ENCODE measurements around the gene BCAS3. TPM values are rescaled to one million over a fixed set of nuclear protein-coding genes. Genes with fewer than 3 reads are reported as not detected.

BCAS3 gene
- total RNA-seq, 4 donors from 2014 or later = 41.0 to 81.4 (median 45.6) TPM

DNA sequence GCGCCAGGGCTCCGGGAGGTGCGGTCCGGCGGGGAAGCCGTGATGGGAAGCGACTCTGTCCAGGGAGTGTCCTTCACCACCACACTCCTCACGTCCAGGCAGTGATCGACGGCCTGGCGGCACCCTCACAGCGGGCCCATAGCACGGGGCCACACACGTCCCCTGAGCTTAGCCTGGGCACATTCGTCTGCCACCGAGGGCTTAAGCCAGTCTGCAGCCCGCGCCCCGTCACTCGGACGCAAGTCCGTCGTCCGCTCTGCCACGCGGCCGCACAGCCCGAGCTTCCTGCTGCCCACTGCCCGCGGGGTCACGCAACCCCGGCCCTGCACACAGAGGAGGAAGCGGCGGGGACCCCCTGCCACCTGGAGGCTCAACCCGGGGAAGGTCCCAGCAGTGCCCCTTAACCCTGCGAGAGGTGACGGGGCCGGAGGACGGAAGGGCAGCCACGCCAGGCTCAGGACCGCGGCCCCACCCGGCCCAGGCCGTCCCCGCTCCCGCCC is 719.0 kb downstream of the BCAS3 start:
- Histone ChIP-seq H3K36me3 (no peaks in the 10 kb centered on the region), H3K27ac (peak overlapping the region; percentile 67), H3K9me3 (no peaks in the 10 kb centered on the region), H3K27me3 (peaks cover 59% of the 10 kb centered on the region), H3K4me1 (peaks cover 49% of the 10 kb centered on the region), H3K4me3 (peak overlapping the region; percentile 64)
- no peak for DNase-seq (ENCODE audit: low spot score in 2 of 2)
- no peak for TF ChIP-seq POLR2AphosphoS5 (IDR thresholded peaks at IDR 0.05)
- TF ChIP-seq POLR2A (IDR thresholded peaks at IDR 0.05) = no peak
- no peak for TF ChIP-seq EP300 (IDR thresholded peaks at IDR 0.05)
- TF ChIP-seq, protein P1, sequence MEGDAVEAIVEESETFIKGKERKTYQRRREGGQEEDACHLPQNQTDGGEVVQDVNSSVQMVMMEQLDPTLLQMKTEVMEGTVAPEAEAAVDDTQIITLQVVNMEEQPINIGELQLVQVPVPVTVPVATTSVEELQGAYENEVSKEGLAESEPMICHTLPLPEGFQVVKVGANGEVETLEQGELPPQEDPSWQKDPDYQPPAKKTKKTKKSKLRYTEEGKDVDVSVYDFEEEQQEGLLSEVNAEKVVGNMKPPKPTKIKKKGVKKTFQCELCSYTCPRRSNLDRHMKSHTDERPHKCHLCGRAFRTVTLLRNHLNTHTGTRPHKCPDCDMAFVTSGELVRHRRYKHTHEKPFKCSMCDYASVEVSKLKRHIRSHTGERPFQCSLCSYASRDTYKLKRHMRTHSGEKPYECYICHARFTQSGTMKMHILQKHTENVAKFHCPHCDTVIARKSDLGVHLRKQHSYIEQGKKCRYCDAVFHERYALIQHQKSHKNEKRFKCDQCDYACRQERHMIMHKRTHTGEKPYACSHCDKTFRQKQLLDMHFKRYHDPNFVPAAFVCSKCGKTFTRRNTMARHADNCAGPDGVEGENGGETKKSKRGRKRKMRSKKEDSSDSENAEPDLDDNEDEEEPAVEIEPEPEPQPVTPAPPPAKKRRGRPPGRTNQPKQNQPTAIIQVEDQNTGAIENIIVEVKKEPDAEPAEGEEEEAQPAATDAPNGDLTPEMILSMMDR (IDR thresholded peaks at IDR 0.05) = no peak
- 8% methylated on average over 19 of the region's 46 CpGs for WGBS

DNA sequence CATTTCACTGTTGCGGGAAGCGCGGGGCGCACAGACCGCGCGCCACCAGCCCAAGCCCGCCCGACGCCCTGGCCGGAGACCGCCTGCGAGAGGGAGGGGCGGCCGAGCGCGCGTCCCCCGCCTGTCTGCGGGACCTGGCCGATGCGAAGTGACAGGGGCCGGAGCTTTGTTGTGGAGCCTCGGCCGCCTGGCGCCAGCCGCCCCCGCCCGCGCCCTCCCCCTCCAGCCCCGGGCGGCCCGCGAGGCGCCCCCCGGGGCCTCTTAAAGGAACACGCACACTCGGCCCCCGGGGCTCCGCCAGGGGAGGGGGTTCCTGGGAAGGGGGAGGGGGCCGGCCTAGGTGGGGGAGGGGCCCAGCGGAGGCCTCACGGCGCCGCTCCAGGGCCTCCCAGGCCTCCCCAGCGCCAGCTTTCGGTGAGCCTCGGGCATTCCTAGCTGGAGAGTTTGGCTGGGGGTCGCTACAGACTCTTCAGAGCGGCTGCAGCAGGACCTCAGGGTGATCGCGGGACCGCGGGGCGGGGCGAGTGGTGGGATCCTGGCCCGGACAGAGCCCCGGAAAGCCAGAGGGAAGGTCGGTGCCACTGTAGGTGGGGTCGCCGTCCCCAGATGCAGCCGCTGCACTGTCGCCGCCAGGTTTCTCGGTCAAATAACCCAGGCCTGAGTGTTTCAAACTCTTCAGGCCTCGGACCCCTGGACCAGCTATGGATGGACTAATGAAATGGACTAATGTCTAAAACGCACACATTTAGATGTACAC is 719.6 kb downstream of the BCAS3 start:
- peak overlapping the region; percentile 67 for H3K27ac ChIP-seq
- H3K27me3 ChIP-seq = peaks cover 65% of the 10 kb centered on the region
- WGBS = 20% methylated on average over 2 of the region's 67 CpGs
- DNase-seq (ENCODE audit: low spot score in 2 of 2) = no peak
- no peaks in the 10 kb centered on the region for H3K9me3 ChIP-seq
- peaks cover 49% of the 10 kb centered on the region for H3K4me1 ChIP-seq
- TF ChIP-seq, protein P1 (IDR thresholded peaks at IDR 0.05) = no peak
- TF ChIP-seq POLR2A (IDR thresholded peaks at IDR 0.05) = no peak
- no peak for TF ChIP-seq POLR2AphosphoS5 (IDR thresholded peaks at IDR 0.05)
- TF ChIP-seq EP300 (IDR thresholded peaks at IDR 0.05) = no peak
- H3K4me3 ChIP-seq = peak overlapping the region; percentile 64
- no peaks in the 10 kb centered on the region for H3K36me3 ChIP-seq

DNA sequence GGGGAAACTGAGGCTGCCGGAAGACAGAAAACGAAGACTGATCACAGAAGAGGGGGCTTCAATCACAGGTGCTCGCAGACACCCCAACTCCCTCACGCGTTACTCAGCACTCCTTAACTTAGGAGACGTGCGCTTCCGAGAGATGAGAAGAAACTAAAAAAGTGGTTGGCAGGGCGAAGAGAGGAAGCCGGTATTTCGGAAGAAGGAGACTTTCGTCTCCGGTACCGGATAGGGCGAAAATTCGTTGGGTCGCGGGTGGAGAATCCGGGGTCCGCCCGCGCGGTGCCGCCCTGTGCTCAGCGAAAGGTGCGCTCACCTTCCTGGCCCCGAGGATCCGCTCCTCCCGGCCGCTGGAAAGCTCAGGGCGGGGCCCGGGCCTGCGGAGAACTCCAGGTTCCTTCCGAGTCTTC is 721.1 kb downstream of the BCAS3 start:
- peaks cover 60% of the 10 kb centered on the region for H3K4me1 ChIP-seq
- H3K4me3 ChIP-seq = peak overlapping the region; percentile 64
- no peak for DNase-seq (ENCODE audit: low spot score in 2 of 2)
- TF ChIP-seq POLR2AphosphoS5 (IDR thresholded peaks at IDR 0.05) (no peak), EP300 (IDR thresholded peaks at IDR 0.05) (no peak), POLR2A (IDR thresholded peaks at IDR 0.05) (no peak)
- TF ChIP-seq, protein P1 (IDR thresholded peaks at IDR 0.05) = no peak
- H3K27me3 ChIP-seq = peaks cover 80% of the 10 kb centered on the region
- H3K9me3 ChIP-seq = no peaks in the 10 kb centered on the region
- no peaks in the 10 kb centered on the region for H3K36me3 ChIP-seq
- peak overlapping the region; percentile 75 for H3K27ac ChIP-seq
- WGBS = 11% methylated on average over 13 of the region's 34 CpGs

DNA sequence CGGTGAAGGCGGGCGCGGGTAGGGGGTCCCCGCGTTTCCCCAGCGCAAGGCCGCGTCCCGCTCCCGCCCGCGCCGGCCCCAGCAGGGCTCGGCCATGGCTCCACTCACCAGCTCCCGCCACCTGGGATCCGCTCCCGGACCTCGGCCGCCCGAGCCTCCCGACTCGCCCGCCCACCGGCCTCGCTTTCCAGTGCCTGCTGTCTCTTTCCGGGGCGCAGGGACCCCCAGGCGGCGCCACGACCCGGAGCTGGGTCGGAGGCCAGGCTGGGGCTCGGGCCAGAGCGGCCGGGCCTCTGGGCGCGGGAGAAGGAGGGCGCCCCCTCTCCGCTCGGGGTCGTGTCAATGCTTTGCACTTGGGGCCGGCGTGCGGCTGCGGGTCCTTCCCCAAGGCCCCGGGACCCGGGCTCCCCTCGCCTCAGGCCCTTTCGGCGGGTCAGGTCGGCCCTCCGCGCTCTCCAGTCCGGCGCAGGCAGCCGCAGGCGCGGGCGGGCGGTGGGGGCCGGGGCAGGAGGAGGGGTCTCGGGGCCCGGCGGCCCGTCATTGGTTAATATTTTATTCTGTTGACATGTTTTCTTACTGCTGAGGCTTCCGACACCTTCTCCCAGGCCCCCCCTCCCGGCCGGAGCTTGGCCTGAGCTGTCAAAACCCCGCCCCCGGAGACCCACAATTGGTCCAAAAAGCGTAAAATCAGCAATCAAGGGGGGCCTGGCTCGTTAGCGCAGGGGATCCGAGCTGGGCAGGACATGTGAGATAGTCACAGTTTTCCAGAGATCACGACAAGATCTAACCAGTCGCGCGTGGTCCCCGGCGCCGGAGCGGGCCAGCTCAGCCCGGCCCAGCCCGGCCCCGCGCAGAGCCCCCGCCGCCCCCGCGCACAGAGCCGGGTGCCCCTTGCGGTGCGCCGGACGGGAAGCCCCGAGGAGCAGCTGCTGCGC is 721.7 kb downstream of the BCAS3 start, which contains the start of gene TBX2:
Gene TBX2, plus strand, starts transcription at position 713 of the 935 bp plus-strand sequence. CDS start 334 bp downstream, outside the sequence.
- no peaks in the 10 kb centered on the region for H3K9me3 ChIP-seq
- peaks cover 87% of the 10 kb centered on the region for H3K27me3 ChIP-seq
- H3K4me1 ChIP-seq = peaks cover 65% of the 10 kb centered on the region
- no peaks in the 10 kb centered on the region for H3K36me3 ChIP-seq
- peak within 1 kb of the TSS; percentile 64 for H3K4me3 ChIP-seq
- WGBS = 0% methylated on average over 21 of the region's 98 CpGs
- H3K27ac ChIP-seq = peak within 1 kb of the TSS; percentile 75
- no peak for DNase-seq (ENCODE audit: low spot score in 2 of 2)
- no peak for TF ChIP-seq POLR2A (IDR thresholded peaks at IDR 0.05)
- TF ChIP-seq POLR2AphosphoS5 (IDR thresholded peaks at IDR 0.05) = no peak
- TF ChIP-seq, protein P1 (IDR thresholded peaks at IDR 0.05) = no peak
- no peak for TF ChIP-seq EP300 (IDR thresholded peaks at IDR 0.05)
